Fibroblast of pulmonary artery (primary cell): ENCODE measurements around the gene LTBP2.

Experiments used
- DNase-seq: peaks from one replicate; pipeline ENCODE4 v3.0.0-alpha.2; 2010; ENCODE audit warnings: low read depth
- H3K4me3 ChIP-seq: replicated peaks from 2 replicates; pipeline ENCODE4 v1.5.1; 2011; ENCODE audit warnings: low read depth, mild to moderate bottlenecking, control low read depth, low read length, moderate library complexity
- CTCF ChIP-seq: IDR thresholded peaks from 2 replicates; pipeline ENCODE4 v1.5.1; 2011; ENCODE audit warnings: mild to moderate bottlenecking, control low read depth, low read length, inconsistent platforms; ENCODE audit errors: missing control alignments

Gene LTBP2

GRCh38 chr14:74501135-74501614 is 110.9 kb downstream of the LTBP2 start:
- peak; percentile 86 for DNase-seq
- peak; percentile 96 for TF ChIP-seq CTCF
- no peak overlapping the region for H3K4me3 ChIP-seq

- TF ChIP-seq CTCF = no peak
- DNase-seq = no peak
- no peak overlapping the region for H3K4me3 ChIP-seq
Measured at GRCh38 chr14:74500417-74501134, 111.5 kb downstream of the LTBP2 start.

GRCh38 chr14:74495356-74495755 is 116.7 kb downstream of the LTBP2 start:
- TF ChIP-seq CTCF = no peak
- no peak overlapping the region for H3K4me3 ChIP-seq

GRCh38 chr14:74493343-74494261 is 118.4 kb downstream of the LTBP2 start, which contains the start of gene ISCA2:
ISCA2 (plus strand) TSS chr14:74493765; CDS start chr14:74493775, 10 bp downstream.
- no peak for TF ChIP-seq CTCF
- peak within 1 kb of the TSS; percentile 90 for H3K4me3 ChIP-seq
- DNase-seq = peak; percentile 99

More at GRCh38 chr14:74495356-74495755, 116.7 kb downstream of the LTBP2 start:
- DNase-seq = no peak

GRCh38 chr14:74492776-74493342 is 119.2 kb downstream of the LTBP2 start, which contains the start of gene NPC2:
NPC2 (minus strand) TSS chr14:74493305; CDS start chr14:74493274, 31 bp downstream.
- no peak for TF ChIP-seq CTCF
- peak within 1 kb of the TSS; percentile 90 for H3K4me3 ChIP-seq
- DNase-seq = no peak

GRCh38 chr14:74491956-74492775 is 119.9 kb downstream of the LTBP2 start:
- TF ChIP-seq CTCF = peak; percentile 22
- peak; percentile 45 for DNase-seq
- peak overlapping the region; percentile 90 for H3K4me3 ChIP-seq
